Erythroblast (primary cell): ENCODE measurements around the gene PTTG1IP2.

Source experiments
- GATA1 ChIP-seq: IDR thresholded peaks from 2 replicates; pipeline ENCODE4 v1.6.1; 2011; ENCODE audit warnings: low read depth, mild to moderate bottlenecking, control low read depth, low read length, moderate library complexity
- POLR2A ChIP-seq: IDR thresholded peaks from 2 replicates; pipeline ENCODE4 v1.6.1; 2011; ENCODE audit warnings: mild to moderate bottlenecking, low read length

GRCh38 chr7:90473814-90474213 is 4.4 kb downstream of the PTTG1IP2 start:
- TF ChIP-seq POLR2A (no peak), GATA1 (no peak)
